GM23338 (cell line): ENCODE data around the gene LRRC10B. TPM values are rescaled to one million over a fixed set of nuclear protein-coding genes. Genes with fewer than 3 reads are reported as not detected.

Source experiments
- ATAC-seq: fragments of 200-7000 bp; cut with Tn5 transposase; 3 replicates; pipeline ENCODE4 v1.9.1; 2020
- DNase-seq: peaks from one replicate; pipeline ENCODE4 v3.0.0-alpha.2; 2015; ENCODE audit warnings: low spot score
- H2AFZ ChIP-seq: fragments of 200-600 bp; sonication (generic); 2 replicates; pipeline ENCODE4 v1.8.0; 2016; ENCODE audit warnings: antibody characterized with exemption, mild to moderate bottlenecking, moderate library complexity
- H3F3A ChIP-seq: fragments of 200-600 bp; sonication (generic); replicated peaks from 2 replicates; pipeline ENCODE4 v1.8.0; 2017; ENCODE audit warnings: antibody characterized with exemption, mixed run types, low read depth
- H3K27ac ChIP-seq: fragments of 200-600 bp; sonication (generic); 2 replicates; pipeline ENCODE4 v1.6.1; 2016; ENCODE audit warnings: low read depth
- H3K27me3 ChIP-seq: fragments of 200-600 bp; sonication (generic); 2 replicates; pipeline ENCODE4 v1.8.0; 2016; ENCODE audit warnings: mild to moderate bottlenecking, mixed run types, moderate library complexity; ENCODE audit not compliant: insufficient read depth
- H3K36me3 ChIP-seq: fragments of 200-600 bp; sonication (generic); 2 replicates; pipeline ENCODE4 v1.8.0; 2016; ENCODE audit warnings: mild to moderate bottlenecking; ENCODE audit not compliant: insufficient read depth
- H3K4me1 ChIP-seq: fragments of 200-600 bp; sonication (generic); 2 replicates; pipeline ENCODE4 v1.8.0; 2016; ENCODE audit warnings: mild to moderate bottlenecking, moderate library complexity; ENCODE audit not compliant: insufficient read depth
- H3K4me2 ChIP-seq: fragments of 200-600 bp; sonication (generic); 2 replicates; pipeline ENCODE4 v1.7.1; 2017; ENCODE audit warnings: mixed run types
- H3K4me3 ChIP-seq: fragments of 200-600 bp; sonication (generic); 2 replicates; pipeline ENCODE4 v1.6.1; 2016; ENCODE audit warnings: mixed run types
- H3K79me2 ChIP-seq: fragments of 200-600 bp; sonication (generic); replicated peaks from 2 replicates; pipeline ENCODE4 v1.8.0; 2017; ENCODE audit warnings: mild to moderate bottlenecking; ENCODE audit not compliant: insufficient read depth
- H3K9me2 ChIP-seq: fragments of 200-600 bp; sonication (generic); 2 replicates; pipeline ENCODE4 v1.8.0; 2017; ENCODE audit not compliant: insufficient read depth
- H4K20me1 ChIP-seq: fragments of 200-600 bp; sonication (generic); replicated peaks from 2 replicates; pipeline ENCODE4 v1.8.0; 2017; ENCODE audit warnings: mild to moderate bottlenecking; ENCODE audit not compliant: insufficient read depth
- H3K27ac Mint-ChIP-seq: 2 replicates; pipeline ENCODE4 v1.8.0; 2020; ENCODE audit warnings: inconsistent platforms, mild to moderate bottlenecking, moderate library complexity, mixed read lengths
- H3K27me3 Mint-ChIP-seq: 3 replicates; pipeline ENCODE4 v1.8.0; 2022; ENCODE audit warnings: low read depth, mild to moderate bottlenecking, moderate library complexity, mixed read lengths, inconsistent platforms; ENCODE audit not compliant: insufficient read depth, poor library complexity
- H3K36me3 Mint-ChIP-seq: 3 replicates; pipeline ENCODE4 v1.8.0; 2021; ENCODE audit warnings: low read depth, mild to moderate bottlenecking, inconsistent platforms, moderate library complexity, mixed read lengths
- H3K4me1 Mint-ChIP-seq: 3 replicates; pipeline ENCODE4 v1.8.0; 2020; ENCODE audit warnings: mild to moderate bottlenecking, inconsistent platforms, mixed read lengths
- H3K4me3 Mint-ChIP-seq: 3 replicates; pipeline ENCODE4 v1.8.0; 2021; ENCODE audit warnings: moderate library complexity, mild to moderate bottlenecking, inconsistent platforms, mixed read lengths
- H3K9me3 Mint-ChIP-seq: 3 replicates; pipeline ENCODE4 v1.8.0; 2020; ENCODE audit warnings: moderate library complexity, mild to moderate bottlenecking, inconsistent platforms, mixed read lengths
- CREB1 ChIP-seq: fragments of 250-450 bp; sonication (Bioruptor Pico); IDR thresholded peaks from 2 replicates; pipeline ENCODE4 v1.5.0; 2020; ENCODE audit warnings: low read depth, mild to moderate bottlenecking, moderate library complexity
- ETS1 ChIP-seq: IDR thresholded peaks from 2 replicates; pipeline ENCODE4 v1.6.1; 2016; ENCODE audit warnings: antibody characterized with exemption
- EZH2 ChIP-seq: fragments of 200-600 bp; sonication (generic); IDR thresholded peaks from one replicate; pipeline ENCODE4 v1.8.0; 2017; ENCODE audit warnings: antibody characterized with exemption, mild to moderate bottlenecking, low read depth; ENCODE audit not compliant: unreplicated experiment
- EZH2phosphoT487 ChIP-seq: fragments of 200-600 bp; sonication (generic); IDR thresholded peaks from one replicate; pipeline ENCODE4 v1.8.1; 2018; ENCODE audit warnings: antibody characterized with exemption; ENCODE audit not compliant: unreplicated experiment
- JUNB ChIP-seq: IDR thresholded peaks from one replicate; pipeline ENCODE4 v1.6.1; 2016; ENCODE audit warnings: antibody characterized with exemption; ENCODE audit not compliant: unreplicated experiment
- NANOG ChIP-seq: IDR thresholded peaks from 2 replicates; pipeline ENCODE4 v1.6.1; 2016; ENCODE audit warnings: antibody characterized with exemption, borderline replicate concordance
- POLR2AphosphoS5 ChIP-seq: IDR thresholded peaks from 2 replicates; pipeline ENCODE4 v1.6.1; 2016; ENCODE audit warnings: antibody characterized with exemption, low read depth
- STAT1 ChIP-seq: IDR thresholded peaks from one replicate; pipeline ENCODE4 v1.6.1; 2016; ENCODE audit warnings: antibody characterized with exemption; ENCODE audit not compliant: unreplicated experiment
- ZNF114 ChIP-seq: fragments of 250-450 bp; sonication (Bioruptor Pico); IDR thresholded peaks from 2 replicates; pipeline ENCODE4 v1.5.0; 2020; ENCODE audit warnings: mild to moderate bottlenecking, moderate library complexity
- ZNF331 ChIP-seq: fragments of 250-450 bp; sonication (Bioruptor Pico); IDR thresholded peaks from 2 replicates; pipeline ENCODE4 v1.5.0; 2020; ENCODE audit warnings: low read depth, mild to moderate bottlenecking, moderate library complexity
- ZNF462 ChIP-seq: fragments of 250-450 bp; sonication (Bioruptor Pico); IDR thresholded peaks from 2 replicates; pipeline ENCODE4 v1.5.0; 2020; ENCODE audit warnings: mild to moderate bottlenecking, moderate library complexity
- polyA plus RNA-seq: library from polyadenylated mRNA; unstranded; fragments of >200 nt; fragmentation: Nextera tagmentation; extraction: Ambion mirVana; gene quantifications from 2 replicates; pipeline ENCODE4 v1.2.1, GENCODE V29; 2016
- total RNA-seq: library from RNA; depleted of rRNA; stranded (reverse); fragments of >200 nt; shearing (Covaris generic); gene quantifications from 2 replicates; pipeline ENCODE4 v1.2.3, GENCODE V29; 2014
- TF ChIP-seq, protein P1 (sequence below), 2 experiments: fragments of 200-600 bp in 1 of 2; sonication (generic) in 1 of 2; conservative IDR thresholded peaks; 2 replicates each; pipeline versions ENCODE4 v1.5.1 to v1.6.1; 2016 to 2017; ENCODE audit warnings: antibody characterized with exemption in 2 of 2, low read depth in 2 of 2, mild to moderate bottlenecking in 2 of 2, moderate library complexity in 1 of 2

Gene LRRC10B
- total and polyA plus RNA-seq, 2 experiments from 2014 or later: 0.47 to 1.6 TPM

- Histone ChIP-seq H4K20me1 (no peaks in the 10 kb centered on the region), H2AFZ (no peak overlapping the region), H3K9me2 (no peaks in the 10 kb centered on the region), H3K79me2 (no peaks in the 10 kb centered on the region), H3K27ac (no peak overlapping the region), H3K4me3 (no peak overlapping the region), H3K4me1 (no peaks in the 10 kb centered on the region), H3F3A (no peaks in the 10 kb centered on the region), H3K36me3 (no peaks in the 10 kb centered on the region), H3K4me2 (no peak overlapping the region), H3K27me3 (no peaks in the 10 kb centered on the region)
- Mint-ChIP-seq H3K4me3 (no peak overlapping the region), H3K27ac (no peak overlapping the region), H3K4me1 (peaks cover 17% of the 10 kb centered on the region), H3K27me3 (peaks cover 12% of the 10 kb centered on the region), H3K36me3 (no peaks in the 10 kb centered on the region; the same call in 2 of the 3 replicates), H3K9me3 (no peaks in the 10 kb centered on the region)
- DNase-seq: no peak
- ATAC-seq: no peak
- TF ChIP-seq STAT1 (no peak), NANOG (no peak), EZH2phosphoT487 (no peak), EZH2 (no peak), ZNF114 (CRISPR knock-in tag) (no peak)
Measured at GRCh38 chr11:61529537-61530225, 21.1 kb downstream of the LRRC10B start.

- Mint-ChIP-seq H3K4me1 (peaks cover 19% of the 10 kb centered on the region), H3K27me3 (peaks cover 7% of the 10 kb centered on the region), H3K36me3 (no peaks in the 10 kb centered on the region; the same call in 2 of the 3 replicates), H3K27ac (no peak overlapping the region), H3K9me3 (no peaks in the 10 kb centered on the region), H3K4me3 (no peak overlapping the region)
- no peak for ATAC-seq
- Histone ChIP-seq H3K4me1 (no peaks in the 10 kb centered on the region), H3K4me3 (no peak overlapping the region), H2AFZ (no peak overlapping the region), H3F3A (no peaks in the 10 kb centered on the region), H3K79me2 (no peaks in the 10 kb centered on the region), H4K20me1 (no peaks in the 10 kb centered on the region), H3K27me3 (no peaks in the 10 kb centered on the region), H3K36me3 (no peaks in the 10 kb centered on the region), H3K4me2 (no peak overlapping the region), H3K27ac (no peak overlapping the region), H3K9me2 (no peaks in the 10 kb centered on the region)
- DNase-seq: no peak
- no peak for TF ChIP-seq CREB1
- no peak for TF ChIP-seq JUNB
- no peak for TF ChIP-seq EZH2phosphoT487
- no peak for TF ChIP-seq NANOG
- no peak for TF ChIP-seq ZNF462 (CRISPR knock-in tag)
- no peak for TF ChIP-seq POLR2AphosphoS5
- TF ChIP-seq EZH2: no peak
- TF ChIP-seq, protein P1, sequence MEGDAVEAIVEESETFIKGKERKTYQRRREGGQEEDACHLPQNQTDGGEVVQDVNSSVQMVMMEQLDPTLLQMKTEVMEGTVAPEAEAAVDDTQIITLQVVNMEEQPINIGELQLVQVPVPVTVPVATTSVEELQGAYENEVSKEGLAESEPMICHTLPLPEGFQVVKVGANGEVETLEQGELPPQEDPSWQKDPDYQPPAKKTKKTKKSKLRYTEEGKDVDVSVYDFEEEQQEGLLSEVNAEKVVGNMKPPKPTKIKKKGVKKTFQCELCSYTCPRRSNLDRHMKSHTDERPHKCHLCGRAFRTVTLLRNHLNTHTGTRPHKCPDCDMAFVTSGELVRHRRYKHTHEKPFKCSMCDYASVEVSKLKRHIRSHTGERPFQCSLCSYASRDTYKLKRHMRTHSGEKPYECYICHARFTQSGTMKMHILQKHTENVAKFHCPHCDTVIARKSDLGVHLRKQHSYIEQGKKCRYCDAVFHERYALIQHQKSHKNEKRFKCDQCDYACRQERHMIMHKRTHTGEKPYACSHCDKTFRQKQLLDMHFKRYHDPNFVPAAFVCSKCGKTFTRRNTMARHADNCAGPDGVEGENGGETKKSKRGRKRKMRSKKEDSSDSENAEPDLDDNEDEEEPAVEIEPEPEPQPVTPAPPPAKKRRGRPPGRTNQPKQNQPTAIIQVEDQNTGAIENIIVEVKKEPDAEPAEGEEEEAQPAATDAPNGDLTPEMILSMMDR (conservative IDR thresholded peaks at IDR 0.05; ENCODE audit: low read depth in 2 of 2): no peak
- no peak for TF ChIP-seq ZNF331 (CRISPR knock-in tag)
- TF ChIP-seq ZNF114 (CRISPR knock-in tag): no peak
- no peak for TF ChIP-seq ETS1
- TF ChIP-seq STAT1: no peak
Measured at GRCh38 chr11:61531044-61531443, 22.5 kb downstream of the LRRC10B start.
